ENCODE measurements around the gene PDE9A. TPM values are rescaled to one million over a fixed set of nuclear protein-coding genes. Genes with fewer than 3 reads are reported as not detected.

The PDE9A gene
- total and polyA plus RNA-seq, 2 experiments from 2014 or later: 14.3 to 19.6 TPM

GRCh38 chr21:42615924-42616323 is 37.5 kb upstream of the PDE9A start:
- DNase-seq (ENCODE audit: low spot score): no peak
- 64% methylated on average over 3 of the region's 3 CpGs for WGBS (ENCODE audit: low lambda C conversion rate, missing lambda C conversion rate)
- H3K27me3 ChIP-seq: no peaks in the 10 kb centered on the region
- no peaks in the 10 kb centered on the region for H3K36me3 ChIP-seq (replicated peaks; ENCODE audit: insufficient read depth, low read depth)
- H3K4me1 ChIP-seq (ENCODE audit: insufficient read depth): no peaks in the 10 kb centered on the region
- H3K4me3 ChIP-seq: no peak overlapping the region
- no peaks in the 10 kb centered on the region for H4K20me1 ChIP-seq (ENCODE audit: insufficient read depth, poor library complexity, severe bottlenecking)
- no peak overlapping the region for H3K27ac ChIP-seq
- peak overlapping the region; percentile 68 for H3K4me2 ChIP-seq
- H3K9me3 ChIP-seq (ENCODE audit: low read depth): no peaks in the 10 kb centered on the region
- H2AFZ ChIP-seq: no peak overlapping the region
- H3K79me2 ChIP-seq: no peaks in the 10 kb centered on the region
- TF ChIP-seq CTCF (IDR thresholded peaks at IDR 0.05; ENCODE audit: poor library complexity) (no peak), EZH2 (IDR thresholded peaks at IDR 0.05; ENCODE audit: borderline replicate concordance) (no peak), EZH2phosphoT487 (IDR thresholded peaks at IDR 0.05; ENCODE audit: low read depth, severe bottlenecking, unreplicated experiment) (no peak)
- no peaks in the 10 kb centered on the region for H3K9me2 ChIP-seq (replicated peaks; ENCODE audit: insufficient read depth)

GRCh38 chr21:42616446-42616845 is 37.0 kb upstream of the PDE9A start:
- H4K20me1 ChIP-seq (ENCODE audit: insufficient read depth, poor library complexity, severe bottlenecking): no peaks in the 10 kb centered on the region
- H3K27me3 ChIP-seq: no peaks in the 10 kb centered on the region
- no peak for DNase-seq (ENCODE audit: low spot score)
- H3K9me2 ChIP-seq (replicated peaks; ENCODE audit: insufficient read depth): no peaks in the 10 kb centered on the region
- WGBS (ENCODE audit: low lambda C conversion rate, missing lambda C conversion rate): 37% methylated on average over 18 of the region's 18 CpGs
- H3K27ac ChIP-seq: no peak overlapping the region
- H3K4me2 ChIP-seq: peak overlapping the region; percentile 68
- H3K4me1 ChIP-seq (ENCODE audit: insufficient read depth): no peaks in the 10 kb centered on the region
- no peaks in the 10 kb centered on the region for H3K79me2 ChIP-seq
- H3K4me3 ChIP-seq: no peak overlapping the region
- H3K36me3 ChIP-seq (replicated peaks; ENCODE audit: insufficient read depth, low read depth): no peaks in the 10 kb centered on the region
- TF ChIP-seq CTCF (IDR thresholded peaks at IDR 0.05; ENCODE audit: poor library complexity): no peak
- no peak for TF ChIP-seq EZH2 (IDR thresholded peaks at IDR 0.05; ENCODE audit: borderline replicate concordance)
- TF ChIP-seq EZH2phosphoT487 (IDR thresholded peaks at IDR 0.05; ENCODE audit: low read depth, severe bottlenecking, unreplicated experiment): no peak
- H2AFZ ChIP-seq: no peak overlapping the region
- no peaks in the 10 kb centered on the region for H3K9me3 ChIP-seq (ENCODE audit: low read depth)

- Histone ChIP-seq H3K9me3 (ENCODE audit: low read depth) (no peaks in the 10 kb centered on the region), H3K27ac (no peak overlapping the region), H3K4me1 (ENCODE audit: insufficient read depth) (no peaks in the 10 kb centered on the region), H3K27me3 (no peaks in the 10 kb centered on the region), H3K4me2 (peak overlapping the region; percentile 68), H4K20me1 (ENCODE audit: insufficient read depth, poor library complexity, severe bottlenecking) (no peaks in the 10 kb centered on the region), H3K9me2 (replicated peaks; ENCODE audit: insufficient read depth) (no peaks in the 10 kb centered on the region), H2AFZ (no peak overlapping the region), H3K36me3 (replicated peaks; ENCODE audit: insufficient read depth, low read depth) (no peaks in the 10 kb centered on the region), H3K79me2 (no peaks in the 10 kb centered on the region), H3K4me3 (no peak overlapping the region)
- TF ChIP-seq EZH2 (IDR thresholded peaks at IDR 0.05; ENCODE audit: borderline replicate concordance) (no peak), EZH2phosphoT487 (IDR thresholded peaks at IDR 0.05; ENCODE audit: low read depth, severe bottlenecking, unreplicated experiment) (no peak), CTCF (IDR thresholded peaks at IDR 0.05; ENCODE audit: poor library complexity) (no peak)
- DNase-seq (ENCODE audit: low spot score): no peak
- WGBS (ENCODE audit: low lambda C conversion rate, missing lambda C conversion rate): 92% methylated on average over 21 of the region's 21 CpGs
Observed at GRCh38 chr21:42616941-42617340, 36.5 kb upstream of the PDE9A start.

GRCh38 chr21:42617486-42617885 is 35.9 kb upstream of the PDE9A start:
- WGBS (ENCODE audit: low lambda C conversion rate, missing lambda C conversion rate): 82% methylated on average over 23 of the region's 23 CpGs
- Histone ChIP-seq H3K27me3 (no peaks in the 10 kb centered on the region), H3K4me2 (no peak overlapping the region), H3K4me3 (no peak overlapping the region), H3K79me2 (no peaks in the 10 kb centered on the region), H3K36me3 (replicated peaks; ENCODE audit: insufficient read depth, low read depth) (no peaks in the 10 kb centered on the region), H4K20me1 (ENCODE audit: insufficient read depth, poor library complexity, severe bottlenecking) (no peaks in the 10 kb centered on the region), H3K4me1 (ENCODE audit: insufficient read depth) (no peaks in the 10 kb centered on the region), H2AFZ (no peak overlapping the region), H3K9me2 (replicated peaks; ENCODE audit: insufficient read depth) (no peaks in the 10 kb centered on the region), H3K9me3 (ENCODE audit: low read depth) (no peaks in the 10 kb centered on the region), H3K27ac (no peak overlapping the region)
- TF ChIP-seq EZH2phosphoT487 (IDR thresholded peaks at IDR 0.05; ENCODE audit: low read depth, severe bottlenecking, unreplicated experiment): no peak
- TF ChIP-seq CTCF (IDR thresholded peaks at IDR 0.05; ENCODE audit: poor library complexity): no peak
- no peak for TF ChIP-seq EZH2 (IDR thresholded peaks at IDR 0.05; ENCODE audit: borderline replicate concordance)
- no peak for DNase-seq (ENCODE audit: low spot score)
